ENCODE measurements around the gene ITLN1. TPM values are rescaled to one million over a fixed set of nuclear protein-coding genes. Genes with fewer than 3 reads are reported as not detected.
"Not testable (repeated sequence)": the region's sequence is repeated elsewhere in the genome, so short reads cannot be mapped to it uniquely, and the experiment has no call there.

ITLN1 gene
- polyA plus RNA-seq, 1 experiment, result not detected

- ChIA-PET POLR2A (no interaction called here), CTCF (no interaction called here)
- no peak for DNase-seq (ENCODE audit: low read depth, low spot score)
- TF ChIP-seq CTCF (IDR thresholded peaks at IDR 0.05; ENCODE audit: low read depth, low read length), result no peak
- H3K27me3 ChIP-seq (ENCODE audit: control insufficient read depth, insufficient read depth, low read length), result no peaks in the 10 kb centered on the region
- no peak overlapping the region for H3K27ac ChIP-seq (ENCODE audit: low read depth, low read length)
- no peak overlapping the region for H3K4me3 ChIP-seq (ENCODE audit: low read depth, low read length)
- H3K9me3 ChIP-seq (ENCODE audit: control insufficient read depth, insufficient read depth, low read length), result no peaks in the 10 kb centered on the region
Observed at GRCh38 chr1:160874935-160875334, 10.0 kb downstream of the ITLN1 start.

- POLR2A ChIA-PET, result no interaction called here
- Histone ChIP-seq H3K27me3 (ENCODE audit: control insufficient read depth, insufficient read depth, low read length) (no peaks in the 10 kb centered on the region), H3K27ac (ENCODE audit: low read depth, low read length) (no peak overlapping the region), H3K9me3 (ENCODE audit: control insufficient read depth, insufficient read depth, low read length) (no peaks in the 10 kb centered on the region), H3K4me3 (ENCODE audit: low read depth, low read length) (no peak overlapping the region)
- TF ChIP-seq CTCF (IDR thresholded peaks at IDR 0.05; ENCODE audit: low read depth, low read length), result no peak
- CTCF ChIA-PET, result no interaction called here
- no peak for DNase-seq (ENCODE audit: low read depth, low spot score)
Observed at GRCh38 chr1:160868141-160868540, 16.8 kb downstream of the ITLN1 start.

- H3K4me3 ChIP-seq (ENCODE audit: low read depth, low read length); H3K27me3 ChIP-seq (ENCODE audit: control insufficient read depth, insufficient read depth, low read length); H3K27ac ChIP-seq (ENCODE audit: low read depth, low read length); DNase-seq (ENCODE audit: low read depth, low spot score); H3K9me3 ChIP-seq (ENCODE audit: control insufficient read depth, insufficient read depth, low read length); POLR2A ChIA-PET; CTCF ChIA-PET: not testable (repeated sequence)
Observed at GRCh38 chr1:160867651-160868050, 17.3 kb downstream of the ITLN1 start.

- POLR2A ChIA-PET, result no interaction called here
- no peak for DNase-seq (ENCODE audit: low read depth, low spot score)
- H3K27ac ChIP-seq (ENCODE audit: low read depth, low read length), result no peak overlapping the region
- TF ChIP-seq CTCF (IDR thresholded peaks at IDR 0.05; ENCODE audit: low read depth, low read length), result no peak
- no peaks in the 10 kb centered on the region for H3K27me3 ChIP-seq (ENCODE audit: control insufficient read depth, insufficient read depth, low read length)
- no peak overlapping the region for H3K4me3 ChIP-seq (ENCODE audit: low read depth, low read length)
- CTCF ChIA-PET, result no interaction called here
- H3K9me3 ChIP-seq (ENCODE audit: control insufficient read depth, insufficient read depth, low read length), result no peaks in the 10 kb centered on the region
Observed at GRCh38 chr1:160866695-160867260, 18.2 kb downstream of the ITLN1 start.

- no peaks in the 10 kb centered on the region for H3K27me3 ChIP-seq (ENCODE audit: control insufficient read depth, insufficient read depth, low read length)
- POLR2A ChIA-PET, result no interaction called here
- H3K9me3 ChIP-seq (ENCODE audit: control insufficient read depth, insufficient read depth, low read length), result no peaks in the 10 kb centered on the region
- DNase-seq (ENCODE audit: low read depth, low spot score), result no peak
- no peak overlapping the region for H3K27ac ChIP-seq (ENCODE audit: low read depth, low read length)
- H3K4me3 ChIP-seq (ENCODE audit: low read depth, low read length), result no peak overlapping the region
- no peak for TF ChIP-seq CTCF (IDR thresholded peaks at IDR 0.05; ENCODE audit: low read depth, low read length)
- CTCF ChIA-PET, result no interaction called here
Observed at GRCh38 chr1:160866001-160866694, 18.8 kb downstream of the ITLN1 start.
